ENCODE results near the gene AEBP2.
"Not testable (repeated sequence)": the region's sequence is repeated elsewhere in the genome, so short reads cannot be mapped to it uniquely, and the experiment has no call there.

Gene AEBP2

DNA sequence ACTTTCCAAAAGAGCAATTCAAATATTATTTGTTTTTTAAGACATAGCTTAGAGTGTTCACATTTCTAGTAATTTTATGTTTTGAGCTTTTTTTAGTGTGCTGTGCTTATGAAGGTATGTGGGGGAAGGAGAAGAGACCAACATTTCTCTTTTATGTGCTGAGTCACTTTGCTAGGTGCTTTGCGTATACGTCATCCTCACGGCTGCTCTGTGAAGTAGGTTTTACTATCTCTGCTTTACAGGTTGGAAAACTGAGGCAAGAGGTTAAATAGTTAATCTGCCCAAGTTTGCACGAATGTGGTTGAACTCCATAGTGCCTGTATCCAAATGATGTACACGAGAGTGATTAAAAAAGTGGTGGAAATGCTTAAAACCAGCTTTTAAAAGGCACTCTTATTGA is 75.9 kb downstream of the AEBP2 start:
- no peak for DNase-seq

GRCh38 chr12:19517583-19517982 is 78.3 kb downstream of the AEBP2 start:
- no peak for DNase-seq

- no peak for DNase-seq
Observed at GRCh38 chr12:19518209-19518608, 78.9 kb downstream of the AEBP2 start.

DNA sequence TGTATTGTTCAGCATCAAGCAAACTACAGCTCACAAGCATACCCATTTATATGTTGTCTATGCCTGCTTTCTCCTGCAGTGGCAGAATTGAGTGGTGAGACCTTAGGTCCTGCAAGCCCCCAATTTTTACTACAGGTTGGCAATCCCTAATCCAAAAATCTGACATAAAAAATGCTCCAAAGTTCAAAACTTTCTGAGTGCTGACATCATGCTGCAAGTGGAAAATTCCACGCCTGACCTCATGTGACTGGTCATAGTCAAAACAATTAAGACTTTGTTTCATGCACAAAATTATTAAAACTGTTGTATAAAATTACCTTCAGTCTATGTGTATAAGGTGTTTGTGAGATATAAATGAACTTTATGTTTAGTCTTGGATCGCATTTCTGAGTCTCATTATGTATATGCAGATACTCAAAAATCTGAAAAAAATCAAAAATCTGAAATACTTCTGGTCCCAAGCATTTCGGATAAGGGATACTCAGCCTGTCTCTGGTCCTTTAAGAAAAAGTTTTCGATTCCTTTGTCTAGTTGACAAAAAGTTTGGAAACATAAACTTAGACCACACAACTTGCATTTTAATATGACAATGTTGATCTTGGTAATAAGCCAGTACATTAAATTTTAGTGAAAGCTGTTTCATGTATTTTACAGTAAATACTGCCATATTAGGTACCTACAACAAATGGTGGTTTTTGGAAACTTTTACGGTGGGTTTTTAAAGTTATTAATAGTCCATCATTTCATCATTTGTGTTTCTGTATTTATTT is 81.5 kb downstream of the AEBP2 start:
- no peak for DNase-seq

DNA sequence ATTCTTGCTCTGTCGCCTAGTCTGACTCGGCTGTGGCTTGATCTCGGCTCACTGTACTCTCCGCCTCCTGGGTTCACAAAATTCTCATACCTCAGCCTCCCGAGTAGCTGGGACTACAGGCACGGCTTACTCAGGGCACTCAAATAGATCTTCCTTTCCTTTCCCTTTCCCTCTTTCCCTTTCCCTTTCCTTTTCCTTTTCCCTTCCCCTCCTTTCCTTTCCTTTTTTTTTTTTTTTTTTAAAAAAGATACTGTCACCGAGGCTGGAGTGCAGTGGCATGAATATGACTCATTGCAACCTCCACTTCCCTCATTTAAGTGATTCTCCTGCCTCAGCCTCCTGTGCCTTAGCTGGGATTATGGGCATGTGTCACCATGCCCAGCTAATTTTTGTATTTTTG is 86.0 kb downstream of the AEBP2 start:
- DNase-seq: no peak

DNA sequence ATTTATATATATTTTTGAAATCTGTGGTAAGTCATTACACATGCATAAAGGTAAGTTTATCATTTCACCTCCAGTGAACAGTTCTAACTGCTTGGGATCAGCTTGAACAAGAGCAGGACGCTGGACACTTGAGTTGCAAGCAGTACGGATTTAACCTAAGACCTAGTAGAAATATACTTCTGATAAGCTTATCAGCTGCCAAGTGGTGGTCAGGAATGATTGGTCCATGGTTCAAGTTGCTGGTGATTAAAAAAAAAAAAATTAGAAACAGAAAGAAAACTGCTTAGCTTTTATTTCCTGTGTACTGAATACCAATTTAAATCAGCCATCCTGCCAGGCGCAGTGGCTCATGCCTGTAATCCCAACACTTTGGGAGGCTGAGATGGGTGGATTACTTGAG is 88.6 kb downstream of the AEBP2 start:
- DNase-seq: no peak

DNA sequence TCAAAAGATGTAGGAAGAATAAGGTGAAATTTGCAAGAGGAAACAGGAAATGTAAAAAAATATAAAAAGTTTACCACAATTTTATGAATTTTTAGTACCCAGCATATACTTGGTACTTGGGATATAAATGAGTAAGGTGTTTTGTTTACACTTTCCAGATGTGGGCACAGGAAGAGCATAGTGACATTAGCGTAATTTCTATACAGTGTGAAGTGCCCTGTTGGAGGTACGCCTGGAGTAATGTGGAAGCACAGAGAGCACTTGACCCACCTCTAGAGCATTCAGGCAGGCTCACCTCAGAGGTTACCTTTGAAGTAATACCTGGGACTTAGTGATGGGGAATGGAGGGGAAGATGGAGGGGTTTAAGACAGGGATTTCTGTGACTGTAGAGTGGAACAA is 89.5 kb downstream of the AEBP2 start:
- DNase-seq: no peak

DNA sequence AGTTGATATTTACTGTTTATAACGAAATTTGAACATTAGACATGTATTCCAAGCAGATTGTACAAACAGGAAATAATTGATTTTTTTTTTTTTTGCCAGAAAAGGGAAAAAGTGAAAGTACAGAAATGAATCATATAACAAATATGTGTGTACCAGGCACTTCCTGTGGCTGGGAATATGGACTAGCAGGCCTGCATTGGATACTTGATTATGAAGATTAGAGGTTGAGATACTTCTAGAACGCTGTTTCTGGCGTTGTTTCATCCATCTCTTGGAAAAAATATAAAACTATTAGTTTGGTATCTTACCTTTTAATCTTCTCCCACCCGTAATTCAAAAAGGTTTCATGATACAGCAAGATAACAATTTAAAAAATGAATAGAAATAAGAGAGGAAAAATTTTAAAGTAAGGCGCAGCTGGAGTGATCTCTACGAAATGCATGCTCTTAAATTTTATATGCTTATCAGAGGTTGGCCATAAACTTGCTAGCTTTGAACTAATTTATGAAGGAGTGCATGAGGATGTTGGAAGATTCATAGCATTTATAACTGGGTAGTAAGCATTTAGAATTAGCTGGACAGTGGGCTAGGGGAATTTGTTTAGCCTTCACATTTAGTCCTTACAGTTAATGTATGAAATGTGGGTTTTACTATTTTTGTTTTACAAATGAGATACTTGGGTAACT is 90.8 kb downstream of the AEBP2 start:
- DNase-seq: peak; percentile 61

- DNase-seq: peak; percentile 60
Observed at GRCh38 chr12:19530637-19531023, 91.3 kb downstream of the AEBP2 start.

DNA sequence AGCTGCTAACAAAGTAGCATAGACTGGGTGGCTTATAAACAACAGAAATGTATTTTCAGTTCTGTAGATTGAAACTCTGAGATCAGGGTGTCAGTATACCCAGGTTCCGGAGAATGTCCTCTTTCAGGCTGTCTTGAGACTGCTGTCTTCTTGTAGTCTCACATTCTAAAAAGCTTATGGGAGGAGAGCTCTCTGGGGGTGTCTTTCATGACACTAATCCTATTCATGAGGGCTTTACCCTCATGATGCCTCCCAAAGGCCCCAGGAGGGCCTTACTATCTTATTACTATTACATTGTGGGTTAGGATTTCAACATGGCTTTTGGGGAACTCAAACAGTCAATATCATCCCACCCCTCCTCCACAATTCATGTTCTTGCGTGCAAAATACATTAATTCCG is 94.3 kb downstream of the AEBP2 start:
- no peak for DNase-seq

- no peak for DNase-seq
Observed at GRCh38 chr12:19539071-19539470, 99.8 kb downstream of the AEBP2 start.

DNA sequence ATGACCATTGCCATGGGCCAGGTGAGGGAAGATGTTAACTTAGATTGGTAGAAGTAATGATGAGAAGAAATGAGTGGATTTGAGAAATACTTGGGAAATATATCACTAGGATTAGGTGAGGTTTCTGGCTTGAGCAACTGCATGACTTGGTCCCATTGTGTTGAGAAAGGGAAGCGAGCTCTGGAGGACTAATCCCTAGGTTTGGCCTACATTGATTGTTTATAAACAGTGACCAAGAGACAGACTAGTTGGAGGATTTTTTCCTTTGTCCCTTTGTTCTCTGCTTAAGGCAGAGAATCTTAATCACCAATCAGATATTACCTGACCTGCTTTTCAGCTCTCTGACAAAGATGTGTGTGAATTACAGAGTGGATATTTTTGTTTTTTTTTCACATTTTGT is 100.5 kb downstream of the AEBP2 start:
- no peak for DNase-seq

- DNase-seq: no peak
Observed at GRCh38 chr12:19542606-19543005, 103.3 kb downstream of the AEBP2 start.

DNA sequence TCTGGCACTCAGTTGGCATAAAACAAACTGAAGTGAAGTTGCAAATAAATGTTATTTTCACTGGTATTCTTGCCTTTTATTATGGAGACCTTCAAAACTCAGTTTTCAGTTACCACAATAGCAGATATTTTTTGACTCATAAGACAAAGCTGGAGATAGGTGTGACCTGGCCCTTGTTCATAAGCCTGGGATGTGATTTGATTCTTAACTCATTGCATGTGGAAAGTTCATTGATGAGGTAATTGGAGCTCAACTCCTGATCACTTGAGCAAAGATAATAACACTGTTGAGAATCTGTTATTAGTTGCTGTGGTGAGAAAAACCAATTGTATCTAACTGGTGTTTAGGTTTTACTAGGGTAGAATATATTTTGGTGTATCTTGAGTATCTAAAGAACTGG is 105.1 kb downstream of the AEBP2 start:
- DNase-seq: no peak

DNA sequence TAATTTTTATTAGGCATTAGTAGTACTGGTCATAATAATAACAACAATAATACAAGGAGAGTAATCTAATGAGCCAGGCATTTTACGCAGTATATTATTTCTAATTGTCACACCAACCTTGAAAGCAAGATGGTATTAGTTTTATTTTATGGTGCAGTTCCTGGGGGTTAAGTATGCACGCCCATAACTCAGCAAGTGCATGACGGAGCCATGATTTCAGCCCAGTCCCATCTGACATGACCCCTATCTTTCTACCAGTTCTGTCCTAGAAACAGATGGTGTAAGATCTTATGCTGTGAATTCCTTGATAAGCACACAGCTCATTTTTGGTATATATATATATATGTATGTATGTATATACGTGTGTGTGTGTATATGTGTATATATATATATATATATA is 106.0 kb downstream of the AEBP2 start:
- no peak for DNase-seq

GRCh38 chr12:19546027-19546426 is 106.7 kb downstream of the AEBP2 start:
- DNase-seq: peak; percentile 37

DNA sequence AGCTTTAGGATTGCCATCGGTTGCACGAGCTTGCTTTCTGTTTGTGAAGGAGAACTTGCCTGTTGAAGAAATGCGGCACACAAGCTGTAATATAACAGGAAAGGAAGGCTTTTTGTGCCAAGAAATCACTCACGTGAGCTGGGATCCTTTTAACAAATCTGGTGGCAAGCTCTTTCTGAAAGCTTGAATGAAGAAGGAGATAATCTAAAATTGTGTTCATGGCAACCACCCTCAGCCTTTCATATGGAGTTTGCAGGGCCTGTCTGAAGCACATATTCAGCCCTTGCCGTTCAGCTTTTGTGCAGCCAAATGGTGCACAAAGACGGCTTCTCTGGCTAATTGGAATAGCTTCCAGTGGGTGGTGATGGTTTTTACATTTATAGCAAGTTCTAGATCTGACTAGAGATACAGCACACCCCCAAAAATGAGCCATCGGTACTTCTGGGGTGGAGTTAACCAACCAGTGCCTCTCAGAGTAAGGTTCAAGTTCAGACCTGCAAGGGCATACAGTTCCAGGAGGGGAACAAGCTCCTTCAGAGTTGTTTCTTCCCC is 107.4 kb downstream of the AEBP2 start:
- DNase-seq: peak; percentile 41

DNA sequence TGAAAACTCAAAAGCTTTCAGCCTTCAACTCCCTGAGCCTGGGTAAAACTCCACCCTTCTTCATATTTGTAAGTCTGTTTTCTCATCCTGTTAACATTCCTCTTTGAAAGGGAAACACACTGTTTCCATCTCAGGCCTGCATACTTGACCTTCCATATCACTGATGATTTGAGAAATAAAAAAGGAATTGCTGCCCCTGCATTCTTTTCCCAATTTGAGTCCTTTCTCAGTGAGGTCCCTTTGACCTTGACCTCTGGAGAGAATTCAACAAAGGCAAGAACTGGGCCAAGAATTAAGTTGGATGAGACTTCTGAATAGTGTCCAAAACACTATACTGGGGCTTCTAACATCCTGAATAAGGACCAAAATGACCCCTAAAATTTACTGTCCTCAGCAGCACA is 108.0 kb downstream of the AEBP2 start:
- peak; percentile 50 for DNase-seq

DNA sequence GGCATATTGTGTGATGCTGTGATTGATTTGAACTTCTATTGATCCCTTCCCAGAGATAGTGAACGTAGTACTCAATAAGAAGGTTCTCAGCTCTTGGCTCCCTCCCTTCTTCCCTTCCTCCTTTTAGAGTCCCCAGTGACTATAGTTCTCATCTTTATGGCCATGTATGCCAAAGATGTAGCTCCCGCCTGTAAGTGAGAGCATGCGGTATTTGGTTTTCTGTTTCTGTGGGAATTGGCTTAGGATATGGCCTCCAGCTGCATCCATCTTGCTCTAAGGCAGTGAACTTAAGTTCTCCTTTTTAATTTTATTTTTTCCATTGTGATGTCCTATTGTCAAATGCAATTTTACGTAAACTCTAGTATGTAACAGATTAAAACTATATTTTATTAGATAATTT is 109.5 kb downstream of the AEBP2 start:
- DNase-seq: no peak

- DNase-seq: no peak
Observed at GRCh38 chr12:19550626-19551025, 111.3 kb downstream of the AEBP2 start.

DNA sequence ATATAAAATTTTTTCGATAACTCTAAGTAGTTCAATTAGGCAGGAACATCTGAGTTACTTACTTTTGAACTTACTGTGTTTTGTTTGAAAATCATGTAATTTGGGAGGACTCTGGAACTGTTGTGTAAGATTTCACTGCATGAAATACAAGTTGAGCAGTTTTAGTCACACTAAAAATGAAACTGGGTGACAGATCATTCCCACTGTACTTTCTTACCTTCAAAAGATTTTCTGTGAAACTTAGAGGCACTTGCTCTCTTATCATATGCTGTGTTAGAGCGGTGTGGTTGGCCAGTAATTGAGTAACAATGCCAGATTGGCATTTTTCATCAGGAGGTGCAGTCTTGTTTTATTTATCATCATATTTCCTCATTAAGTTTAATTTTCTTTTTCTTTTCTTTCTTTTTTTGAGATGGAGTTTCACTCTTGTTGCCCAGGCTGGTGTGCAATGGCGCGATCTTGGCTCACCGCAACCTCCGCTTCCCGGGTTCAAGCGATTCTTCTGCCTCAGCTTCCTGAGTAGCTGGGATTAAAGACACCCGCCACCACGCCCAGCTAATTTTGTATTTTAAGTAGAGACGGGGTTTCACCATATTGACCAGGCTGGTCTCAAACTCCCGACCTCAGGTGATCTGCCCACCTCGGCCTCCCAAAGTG is 113.3 kb downstream of the AEBP2 start:
- not testable (repeated sequence) for DNase-seq

DNA sequence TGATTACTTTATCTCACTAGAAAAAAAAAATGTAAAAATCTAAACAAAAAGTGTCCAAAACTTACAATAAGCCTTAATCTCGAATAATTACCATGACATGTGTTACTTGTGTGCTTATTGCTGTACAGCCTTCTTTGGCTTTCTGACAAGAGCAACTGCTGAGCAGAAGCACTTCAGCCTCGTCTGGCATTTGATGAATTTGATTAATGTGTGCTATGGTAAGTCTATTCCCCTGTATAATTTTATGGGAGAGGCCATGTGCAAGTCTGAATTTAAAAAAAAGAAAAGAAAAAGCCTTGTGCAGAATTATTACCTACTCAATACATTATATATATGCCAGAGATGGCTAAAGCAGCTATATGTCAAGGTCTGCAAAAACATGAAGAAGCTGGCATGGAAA is 113.9 kb downstream of the AEBP2 start:
- no peak for DNase-seq

- no peak for DNase-seq
Observed at GRCh38 chr12:19561411-19561961, 122.2 kb downstream of the AEBP2 start.

Measured in fibroblast of skin of right biceps (primary cell).